PC-3 (cell line): Measurements from ENCODE around the gene SAPCD2. TPM values are rescaled to one million over a fixed set of nuclear protein-coding genes. Genes with fewer than 3 reads are reported as not detected.

ENCODE experiments used
- ATAC-seq: fragments of 200-7000 bp; cut with Tn5 transposase; 2 replicates; pipeline ENCODE4 v1.9.1; 2020; ENCODE audit warnings: mild to moderate bottlenecking, moderate library complexity
- BruUV-seq: library from RNA; stranded (reverse); fragments of 400-500 nt; replicated peaks from 2 replicates; lab custom pipeline; 2021; lab: Mats Ljungman, UMichigan
- CTCF ChIA-PET: fragments of 300-600 bp; sonication (Branson Sonifier 250); formaldehyde crosslinking; loops from one replicate; lab custom pipeline; 2022; ENCODE audit warnings: antibody characterized with exemption; lab: Charles Lee
- POLR2A ChIA-PET: fragments of 300-600 bp; sonication (Branson Sonifier 250); formaldehyde crosslinking; loops from one replicate; lab custom pipeline; 2022; ENCODE audit warnings: antibody characterized with exemption; ENCODE audit not compliant: unreplicated experiment; lab: Charles Lee
- DNase-seq: peaks from one replicate; pipeline ENCODE4 v3.0.0-alpha.2; 2015
- H2AFZ ChIP-seq: fragments of 300-600 bp; sonication (generic); 2 replicates; pipeline ENCODE4 v1.6.0; 2016; ENCODE audit warnings: antibody characterized with exemption, low read length
- H3F3A ChIP-seq: fragments of 300-600 bp; sonication (generic); one replicate; pipeline ENCODE4 v1.6.0; 2017; ENCODE audit warnings: antibody characterized with exemption, low read length, control low read depth, mild to moderate bottlenecking; ENCODE audit not compliant: unreplicated experiment
- H3K27ac ChIP-seq: fragments of 300-600 bp; sonication (generic); 2 replicates; pipeline ENCODE4 v1.5.1; 2016; ENCODE audit warnings: mild to moderate bottlenecking, low read length
- H3K27me3 ChIP-seq: fragments of 300-600 bp; sonication (generic); 2 replicates; pipeline ENCODE4 v1.6.1; 2016; ENCODE audit warnings: low read length, mixed read lengths
- H3K36me3 ChIP-seq: fragments of 300-600 bp; sonication (generic); 2 replicates; pipeline ENCODE4 v1.6.1; 2016; ENCODE audit warnings: low read depth, mixed run types, low read length, mixed read lengths
- H3K4me1 ChIP-seq: fragments of 300-600 bp; sonication (generic); 2 replicates; pipeline ENCODE4 v1.5.1; 2016; ENCODE audit warnings: low read length; ENCODE audit not compliant: insufficient read depth
- H3K4me2 ChIP-seq: fragments of 300-600 bp; sonication (generic); 2 replicates; pipeline ENCODE4 v1.6.0; 2016; ENCODE audit warnings: low read length
- H3K4me3 ChIP-seq: fragments of 300-600 bp; sonication (generic); 2 replicates; pipeline ENCODE4 v1.5.1; 2016; ENCODE audit warnings: mild to moderate bottlenecking, low read length, mixed read lengths
- H3K79me2 ChIP-seq: fragments of 300-600 bp; sonication (generic); 2 replicates; pipeline ENCODE4 v1.6.1; 2017; ENCODE audit warnings: low read length, mixed read lengths
- H3K9ac ChIP-seq: fragments of 300-600 bp; sonication (generic); 2 replicates; pipeline ENCODE4 v1.6.0; 2016; ENCODE audit warnings: mild to moderate bottlenecking, low read length
- H3K9me2 ChIP-seq: fragments of 300-600 bp; sonication (generic); replicated peaks from 2 replicates; pipeline ENCODE4 v1.6.1; 2016; ENCODE audit warnings: mixed run types, low read length, mixed read lengths
- H3K9me3 ChIP-seq: fragments of 300-600 bp; sonication (generic); 2 replicates; pipeline ENCODE4 v1.6.1; 2016; ENCODE audit warnings: low read length, mixed read lengths
- H4K20me1 ChIP-seq: fragments of 300-600 bp; sonication (generic); 2 replicates; pipeline ENCODE4 v1.6.1; 2016; ENCODE audit warnings: low read length, mixed read lengths
- EZH2 ChIP-seq: fragments of 300-600 bp; sonication (generic); IDR thresholded peaks from one replicate; pipeline ENCODE4 v1.6.1; 2017; ENCODE audit warnings: antibody characterized with exemption, mild to moderate bottlenecking, low read length; ENCODE audit not compliant: unreplicated experiment
- EZH2phosphoT487 ChIP-seq: fragments of 300-600 bp; sonication (generic); IDR thresholded peaks from 2 replicates; pipeline ENCODE4 v1.6.1; 2018; ENCODE audit warnings: mild to moderate bottlenecking, antibody characterized with exemption, low read length, borderline replicate concordance
- intact Hi-C: fragments of 100-400 bp; cut with micrococcal nuclease; formaldehyde crosslinking; loops from 2 replicates; pipeline ENCODE4 v1.9.0; 2023
- total RNA-seq: library from RNA; depleted of rRNA; stranded (reverse); fragments of >200 nt; gene quantifications from 2 replicates; pipeline ENCODE4 v1.2.3, GENCODE V29; 2014
- TF ChIP-seq, protein P1 (sequence below): fragments of 300-600 bp; sonication (generic); conservative IDR thresholded peaks from 2 replicates; pipeline ENCODE4 v1.5.1; 2017; ENCODE audit warnings: antibody characterized with exemption, low read depth, mild to moderate bottlenecking, low read length

SAPCD2 gene
- total RNA-seq, 1 experiment from 2014 or later: 98.4 TPM

DNA sequence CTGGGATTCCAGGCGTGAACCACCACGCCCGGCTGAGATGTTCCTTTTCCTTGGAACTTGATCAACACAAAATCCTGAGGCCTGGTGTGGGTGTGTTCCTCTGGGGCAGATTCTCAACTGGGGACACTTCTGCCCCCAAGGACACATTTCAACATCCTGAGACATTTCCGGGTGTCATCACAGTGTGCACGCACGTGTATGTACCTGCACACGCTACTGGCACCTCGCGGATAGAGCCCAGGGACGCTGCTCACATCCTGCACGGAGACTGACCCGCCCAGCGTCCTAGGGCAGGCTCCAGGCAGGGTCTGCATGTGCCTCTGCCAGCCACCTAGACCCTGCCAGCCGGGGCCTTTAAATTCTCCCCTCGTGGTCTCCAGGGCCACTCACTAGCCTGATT, 8.0 kb downstream of the SAPCD2 start:
- intact Hi-C loops: no loop called here
- no peaks in the 10 kb centered on the region for H3F3A ChIP-seq
- H2AFZ ChIP-seq: no peak overlapping the region
- no peaks in the 10 kb centered on the region for H4K20me1 ChIP-seq
- H3K4me3 ChIP-seq: no peak overlapping the region
- no peaks in the 10 kb centered on the region for H3K36me3 ChIP-seq
- ATAC-seq (no peak), DNase-seq (no peak)
- H3K79me2 ChIP-seq: peaks cover 10% of the 10 kb centered on the region
- no peaks in the 10 kb centered on the region for H3K9me3 ChIP-seq
- TSS peak; percentile 64 for BruUV-seq
- no peaks in the 10 kb centered on the region for H3K9me2 ChIP-seq
- TF ChIP-seq EZH2phosphoT487: no peak
- TF ChIP-seq EZH2: no peak
- TF ChIP-seq, protein P1, sequence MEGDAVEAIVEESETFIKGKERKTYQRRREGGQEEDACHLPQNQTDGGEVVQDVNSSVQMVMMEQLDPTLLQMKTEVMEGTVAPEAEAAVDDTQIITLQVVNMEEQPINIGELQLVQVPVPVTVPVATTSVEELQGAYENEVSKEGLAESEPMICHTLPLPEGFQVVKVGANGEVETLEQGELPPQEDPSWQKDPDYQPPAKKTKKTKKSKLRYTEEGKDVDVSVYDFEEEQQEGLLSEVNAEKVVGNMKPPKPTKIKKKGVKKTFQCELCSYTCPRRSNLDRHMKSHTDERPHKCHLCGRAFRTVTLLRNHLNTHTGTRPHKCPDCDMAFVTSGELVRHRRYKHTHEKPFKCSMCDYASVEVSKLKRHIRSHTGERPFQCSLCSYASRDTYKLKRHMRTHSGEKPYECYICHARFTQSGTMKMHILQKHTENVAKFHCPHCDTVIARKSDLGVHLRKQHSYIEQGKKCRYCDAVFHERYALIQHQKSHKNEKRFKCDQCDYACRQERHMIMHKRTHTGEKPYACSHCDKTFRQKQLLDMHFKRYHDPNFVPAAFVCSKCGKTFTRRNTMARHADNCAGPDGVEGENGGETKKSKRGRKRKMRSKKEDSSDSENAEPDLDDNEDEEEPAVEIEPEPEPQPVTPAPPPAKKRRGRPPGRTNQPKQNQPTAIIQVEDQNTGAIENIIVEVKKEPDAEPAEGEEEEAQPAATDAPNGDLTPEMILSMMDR: no peak
- H3K4me1 ChIP-seq: peaks cover 3% of the 10 kb centered on the region; the same call in 1 of the 2 replicates
- H3K27ac ChIP-seq: no peak overlapping the region
- no peak overlapping the region for H3K4me2 ChIP-seq
- CTCF ChIA-PET: no interaction called here
- H3K9ac ChIP-seq: no peak overlapping the region
- POLR2A ChIA-PET: no interaction called here
- H3K27me3 ChIP-seq: no peaks in the 10 kb centered on the region

DNA sequence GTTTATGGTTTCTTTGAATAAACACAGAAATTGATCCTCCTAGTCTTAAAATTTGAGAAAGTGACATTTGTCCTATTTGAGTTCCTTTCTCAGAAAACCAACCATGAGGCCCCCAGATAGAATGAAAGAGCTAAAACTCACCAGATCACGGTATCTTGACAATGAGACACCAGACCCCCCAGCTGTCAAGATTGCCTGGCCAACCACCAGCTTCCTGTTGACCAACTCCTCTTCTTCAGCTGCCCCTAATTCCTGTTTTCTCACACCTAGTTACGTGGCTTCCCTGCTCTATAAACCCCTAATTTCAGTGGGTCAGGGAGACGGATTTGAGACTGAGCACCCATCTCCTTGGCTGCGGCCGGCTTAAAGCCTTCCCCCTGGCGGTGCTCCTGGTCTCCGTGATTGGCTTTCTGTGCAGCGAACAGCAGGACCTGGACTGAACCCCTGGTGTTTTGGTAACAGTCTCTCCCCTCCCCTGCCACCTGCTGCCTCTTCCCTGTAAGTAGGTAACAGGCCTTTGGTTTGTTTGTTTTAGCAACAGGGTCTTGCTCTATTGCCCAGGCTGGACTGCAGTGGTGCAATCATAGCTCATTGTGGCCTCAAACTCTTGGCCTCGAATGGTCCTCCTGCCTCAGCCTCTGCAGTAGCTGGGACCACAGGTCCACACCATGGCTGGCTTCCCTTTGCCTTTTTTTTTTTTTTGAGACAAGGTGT, 11.7 kb downstream of the SAPCD2 start:
- Histone ChIP-seq H3K27ac (no peak overlapping the region), H3K4me3 (no peak overlapping the region), H3K79me2 (no peaks in the 10 kb centered on the region), H4K20me1 (no peaks in the 10 kb centered on the region), H3K9ac (no peak overlapping the region), H3K4me2 (no peak overlapping the region), H3K9me2 (no peaks in the 10 kb centered on the region), H3K4me1 (peaks cover 24% of the 10 kb centered on the region), H3K36me3 (no peaks in the 10 kb centered on the region), H3K9me3 (no peaks in the 10 kb centered on the region), H3F3A (no peaks in the 10 kb centered on the region), H2AFZ (no peak overlapping the region), H3K27me3 (no peaks in the 10 kb centered on the region)
- intact Hi-C loops: no loop called here
- DNase-seq (no peak), ATAC-seq (no peak)
- POLR2A ChIA-PET: no interaction called here
- no TSS peak for BruUV-seq
- CTCF ChIA-PET: no interaction called here
- TF ChIP-seq, protein P1: no peak
- TF ChIP-seq EZH2: no peak
- TF ChIP-seq EZH2phosphoT487: no peak

DNA sequence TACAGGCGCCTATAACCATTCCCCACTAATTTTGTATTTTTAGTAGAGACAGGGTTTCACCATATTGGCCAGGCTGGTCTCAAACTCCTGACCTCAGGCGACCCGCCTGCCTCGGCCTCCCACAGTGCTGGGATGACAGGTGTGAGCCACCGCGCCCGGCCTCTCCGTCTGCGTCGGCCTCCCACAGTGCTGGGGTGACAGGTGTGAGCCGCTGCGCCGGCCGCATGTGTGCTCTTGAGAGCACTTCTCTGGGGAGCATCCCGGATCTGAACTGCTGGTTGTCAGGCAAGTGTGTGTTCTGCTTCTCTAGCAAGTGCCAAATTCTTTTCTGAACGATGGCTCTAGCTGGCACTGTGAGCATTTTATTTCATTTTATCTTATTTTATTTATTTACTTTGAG, 12.8 kb downstream of the SAPCD2 start:
- Histone ChIP-seq H3K36me3 (no peaks in the 10 kb centered on the region), H3K9ac (no peak overlapping the region), H2AFZ (no peak overlapping the region), H3K27ac (no peak overlapping the region), H3K4me2 (peak overlapping the region; percentile 57), H3K4me3 (no peak overlapping the region), H3K4me1 (peaks cover 24% of the 10 kb centered on the region), H3K79me2 (no peaks in the 10 kb centered on the region), H3K9me2 (no peaks in the 10 kb centered on the region), H3K27me3 (no peaks in the 10 kb centered on the region), H3F3A (no peaks in the 10 kb centered on the region), H4K20me1 (no peaks in the 10 kb centered on the region), H3K9me3 (no peaks in the 10 kb centered on the region)
- ChIA-PET CTCF (no interaction called here), POLR2A (interaction anchor here (0.7 kb wide), 1 partner anchor 28 kb away, joined by 3 read pairs; no protein-coding TSS in a partner anchor)
- intact Hi-C loops: no loop called here
- TF ChIP-seq EZH2: no peak
- TF ChIP-seq, protein P1: no peak
- no peak for TF ChIP-seq EZH2phosphoT487
- no TSS peak for BruUV-seq
- DNase-seq (no peak), ATAC-seq (no peak; the same call in none of the 2 replicates)
